NCI-H187 treated with DMSO at 0.1 percent for 48 hours (cell line): ENCODE results near the gene CCDC6.
"Not testable (repeated sequence)": the region's sequence is repeated elsewhere in the genome, so short reads cannot be mapped to it uniquely, and the experiment has no call there.

Source experiments
- DNase-seq: peaks from one replicate; lab custom pipeline; 2025; lab: John Stamatoyannopoulos, UW

The CCDC6 gene

DNA sequence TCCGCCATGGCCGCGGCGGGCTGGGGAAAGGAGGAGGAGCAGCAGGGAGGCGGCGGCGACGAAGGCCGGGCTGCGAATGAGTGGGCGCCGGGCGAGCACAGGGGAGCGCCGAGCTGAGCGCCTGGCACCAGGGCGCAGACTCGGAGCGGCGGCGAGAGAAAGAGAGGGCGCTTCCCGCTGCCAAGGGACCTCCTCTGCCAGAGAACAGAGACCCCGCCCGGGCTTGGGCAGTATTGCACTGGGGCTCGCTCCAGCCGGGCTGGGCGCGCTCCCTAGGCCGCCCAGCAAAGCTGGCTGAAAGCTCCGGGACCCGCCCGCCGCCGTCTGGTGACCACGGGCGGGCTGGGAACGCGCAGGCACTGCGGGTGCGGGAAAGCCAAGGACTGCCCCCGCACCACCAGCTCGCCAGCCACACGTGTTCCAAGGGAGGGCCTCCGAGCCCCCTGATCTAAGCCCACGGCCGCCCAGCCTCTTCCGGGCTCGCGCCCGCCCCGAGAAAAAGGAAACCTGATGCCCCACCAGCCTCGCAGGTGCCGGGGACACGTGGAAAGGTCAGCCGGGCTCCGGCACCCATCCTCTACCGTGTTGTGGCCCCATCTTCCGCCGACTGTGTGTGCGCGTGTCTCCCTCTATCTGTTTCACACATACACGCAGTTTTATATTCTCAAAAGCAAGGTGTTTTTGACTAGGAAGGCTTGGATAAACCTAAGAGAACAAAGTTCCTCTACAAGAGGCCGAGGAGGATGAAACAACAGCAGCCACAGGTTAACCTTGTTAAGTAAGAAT is at the start of gene CCDC6:
Gene CCDC6 (minus strand): TSS at position 140 of the 786 bp plus-strand sequence. CDS start 132 bp downstream, at position 8.
- peak; percentile 31 for DNase-seq

DNA sequence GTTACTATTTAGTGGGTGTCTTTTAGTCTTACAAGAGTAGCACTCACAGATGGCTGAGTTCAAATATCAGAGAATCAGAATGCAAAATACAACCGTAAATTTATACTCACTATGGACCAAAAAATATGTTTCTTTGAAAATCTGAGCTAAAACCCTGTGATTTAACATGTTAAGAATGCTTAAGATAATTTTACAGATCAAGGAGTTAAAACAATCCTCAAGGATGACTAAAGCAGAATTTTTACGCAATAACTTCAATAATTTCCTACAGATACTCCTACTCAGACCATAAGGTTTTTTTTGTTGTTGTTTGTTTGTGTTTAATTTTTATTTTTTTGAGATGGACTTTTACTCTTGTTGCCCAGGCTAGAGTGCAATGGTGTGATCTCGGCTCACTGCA is 47.9 kb upstream of the CCDC6 start:
- no peak for DNase-seq

DNA sequence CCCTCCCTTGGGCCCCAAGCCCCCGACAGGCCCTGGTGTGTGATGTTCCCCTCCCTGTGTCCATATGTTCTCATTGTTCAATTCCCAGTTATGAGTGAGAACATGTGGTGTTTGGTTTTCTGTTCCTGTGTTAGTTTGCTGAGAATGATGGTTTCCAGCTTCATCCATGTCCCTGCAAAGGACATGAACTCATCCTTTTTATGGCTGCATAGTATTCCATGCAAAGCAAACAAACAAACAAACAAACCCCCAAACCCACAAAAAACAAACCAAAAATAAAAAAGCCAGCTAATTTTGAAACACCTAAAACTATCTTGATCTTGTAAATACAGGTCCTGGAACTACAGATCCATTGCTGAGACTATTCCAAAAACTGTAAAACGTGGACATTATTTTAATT is 47.4 kb upstream of the CCDC6 start:
- DNase-seq: not testable (repeated sequence)

- no peak for DNase-seq
These were observed 43.7 kb upstream of the CCDC6 start for GRCh38 chr10:59950105-59950504.

DNA sequence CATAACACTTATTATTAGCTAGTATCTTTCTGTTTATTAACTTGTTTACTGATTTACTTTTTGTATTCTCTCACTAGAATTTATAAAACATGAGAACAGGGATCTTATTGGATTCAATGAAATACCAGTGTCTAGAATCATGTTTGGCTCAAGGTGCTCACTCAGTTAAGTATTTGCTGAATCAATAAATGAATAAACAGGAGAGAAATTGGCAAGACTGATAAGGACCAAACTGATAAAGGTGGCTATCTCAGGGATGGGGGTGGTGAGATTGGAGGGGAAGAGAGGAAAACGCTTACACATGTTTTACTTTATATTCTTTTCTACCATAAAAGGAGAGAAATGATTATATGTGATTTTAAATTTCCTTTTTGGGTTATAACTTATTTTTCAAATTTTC is 43.3 kb upstream of the CCDC6 start:
- DNase-seq: no peak

DNA sequence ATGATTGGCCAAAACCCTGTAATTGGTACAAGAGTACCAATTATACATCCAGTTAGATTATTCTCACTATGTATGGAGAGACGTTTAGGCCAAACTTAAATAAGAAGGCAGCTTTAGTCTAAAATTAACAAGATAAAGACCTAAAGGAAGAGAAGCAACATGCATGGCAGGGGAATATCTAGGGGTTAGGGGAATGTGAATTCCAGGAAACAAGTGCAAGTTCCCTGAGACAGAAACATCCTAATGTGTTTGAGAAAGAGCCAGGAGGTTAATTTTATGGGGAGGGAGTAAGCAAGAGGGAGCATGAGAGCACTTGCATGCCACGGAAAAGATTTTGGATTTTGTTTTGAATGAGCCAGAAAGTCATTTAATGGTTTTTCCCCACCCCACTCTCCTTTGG is 39.6 kb upstream of the CCDC6 start:
- DNase-seq: no peak

DNA sequence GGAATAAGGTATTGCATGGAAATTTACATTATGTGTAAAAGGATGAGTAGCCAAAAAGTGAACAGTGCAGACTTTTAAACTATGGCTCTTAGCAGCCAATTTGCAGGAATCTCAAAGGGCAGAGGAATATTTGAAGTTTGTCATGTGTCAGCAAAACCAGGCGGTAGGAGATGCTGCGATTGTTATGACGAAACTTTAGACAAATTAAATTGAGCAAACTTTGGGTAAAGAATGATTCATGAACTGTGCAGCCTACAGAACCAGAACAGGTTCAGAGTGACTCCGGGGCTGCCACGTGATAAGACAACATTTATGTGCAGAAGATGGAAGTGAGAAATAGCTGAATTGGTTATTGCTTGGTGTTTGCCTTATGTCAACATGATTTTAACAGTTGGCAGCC is 39.2 kb upstream of the CCDC6 start:
- no peak for DNase-seq

- DNase-seq: no peak
These were observed 38.1 kb upstream of the CCDC6 start for GRCh38 chr10:59944339-59944935.

- no peak for DNase-seq
These were observed 36.2 kb upstream of the CCDC6 start for GRCh38 chr10:59942556-59942955.

GRCh38 chr10:59937720-59938119 is 31.4 kb upstream of the CCDC6 start:
- DNase-seq: no peak

- no peak for DNase-seq
These were observed 28.3 kb upstream of the CCDC6 start for GRCh38 chr10:59934701-59935100.

DNA sequence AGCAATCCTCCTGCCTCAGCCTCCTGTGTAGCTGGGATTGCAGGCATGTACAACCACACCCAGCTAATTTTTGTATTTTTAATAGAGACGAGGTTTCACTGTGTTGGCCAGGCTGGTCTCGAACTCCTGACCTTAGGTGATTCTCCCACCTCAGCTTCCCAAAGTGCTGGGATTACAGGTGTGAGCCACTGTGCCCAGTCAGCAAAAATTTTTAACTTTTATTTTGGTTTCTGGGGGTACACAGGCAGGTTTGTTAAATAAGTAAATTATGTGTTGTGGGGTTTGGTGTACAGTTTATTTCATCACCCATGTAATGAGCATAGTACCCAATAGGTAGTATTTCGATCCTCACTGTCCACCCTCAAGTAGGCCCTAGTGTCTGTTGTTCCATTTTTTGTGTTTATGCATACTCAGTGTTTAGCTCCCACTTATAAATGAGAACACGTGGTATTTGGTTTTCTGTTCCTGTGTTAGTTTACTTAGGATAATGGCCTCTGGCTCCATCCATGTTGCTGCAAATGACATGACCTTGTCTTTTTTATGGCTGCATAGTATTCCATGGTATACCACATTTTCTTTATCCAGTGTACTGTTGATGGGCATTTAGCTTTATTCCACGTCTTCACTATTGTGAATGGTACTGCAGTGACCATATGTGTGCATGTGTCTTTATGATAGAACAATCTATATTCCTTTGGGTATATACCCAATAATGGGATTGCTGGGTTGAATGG is 24.6 kb upstream of the CCDC6 start:
- not testable (repeated sequence) for DNase-seq

GRCh38 chr10:59926086-59926485 is 19.7 kb upstream of the CCDC6 start:
- DNase-seq: no peak

- no peak for DNase-seq
These were observed 16.6 kb upstream of the CCDC6 start for GRCh38 chr10:59922907-59923306.

DNA sequence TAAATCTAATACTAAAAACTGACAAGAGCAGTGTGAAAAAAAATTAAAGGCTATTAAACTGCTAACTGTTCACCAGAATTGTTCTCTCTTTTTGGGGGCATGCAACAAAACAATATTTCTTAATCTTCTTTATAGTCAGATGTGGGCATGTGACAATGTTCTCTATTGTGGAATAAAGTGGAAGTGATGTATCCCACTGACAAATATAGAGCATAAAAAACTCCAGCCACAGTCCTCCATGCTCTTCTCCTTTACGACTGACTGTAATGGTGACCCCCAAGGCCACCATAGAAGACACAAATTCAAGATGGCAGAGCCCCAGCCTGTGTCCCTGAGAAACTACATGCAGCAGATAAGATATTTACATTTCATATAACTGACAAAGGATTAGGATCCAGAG is 11.6 kb upstream of the CCDC6 start:
- no peak for DNase-seq

GRCh38 chr10:59913547-59914237 is 7.3 kb upstream of the CCDC6 start:
- no peak for DNase-seq

DNA sequence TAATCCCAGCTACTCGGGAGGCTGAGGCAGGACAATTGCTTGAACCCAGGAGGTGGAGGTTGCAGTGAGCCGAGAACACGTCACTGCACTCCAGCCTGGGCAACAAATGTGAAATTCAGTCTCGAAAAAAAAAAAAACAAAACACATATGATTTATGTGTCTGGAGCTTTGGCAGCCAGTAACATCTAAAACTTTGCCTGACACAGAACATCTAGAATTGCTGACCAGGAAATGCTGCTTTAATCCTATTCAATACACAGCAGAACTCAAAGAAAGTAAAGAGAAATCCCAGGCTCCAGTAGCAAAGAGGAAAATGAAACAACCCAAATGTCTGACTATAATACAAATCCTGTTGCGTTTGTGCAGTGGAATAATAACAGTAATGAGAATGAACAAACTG is 4.5 kb upstream of the CCDC6 start:
- DNase-seq: no peak

GRCh38 chr10:59909815-59910214 is 3.5 kb upstream of the CCDC6 start:
- no peak for DNase-seq

DNA sequence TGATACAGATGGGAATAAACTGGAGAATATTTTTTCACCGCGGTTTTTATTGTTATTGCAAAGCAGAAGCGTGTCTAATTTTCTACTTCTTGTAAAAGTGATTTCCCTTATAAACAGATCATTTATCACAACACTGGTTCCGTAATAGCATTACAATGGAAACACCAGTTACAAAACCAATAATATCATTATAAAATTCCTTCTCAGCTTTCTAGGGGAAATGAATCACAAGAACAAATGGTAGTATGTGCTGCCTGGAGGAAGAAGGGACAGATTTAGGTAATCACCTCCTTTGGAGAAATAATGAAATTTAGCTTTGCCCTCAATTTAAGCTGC is 2.4 kb upstream of the CCDC6 start:
- no peak for DNase-seq

GRCh38 chr10:59907918-59908807 is 1.8 kb upstream of the CCDC6 start:
- peak; percentile 13 for DNase-seq

GRCh38 chr10:59907537-59907917 is 1.2 kb upstream of the CCDC6 start:
- DNase-seq: no peak
